ENCODE results near the gene CADM2.

- TF ChIP-seq EZH2phosphoT487 (IDR thresholded peaks at IDR 0.05; ENCODE audit: low read depth, severe bottlenecking, unreplicated experiment), result no peak
- TF ChIP-seq EZH2 (IDR thresholded peaks at IDR 0.05; ENCODE audit: borderline replicate concordance), result no peak
- TF ChIP-seq CTCF (IDR thresholded peaks at IDR 0.05; ENCODE audit: poor library complexity), result no peak
Measured at GRCh38 chr3:85370341-85370740, 411.6 kb downstream of the CADM2 start.

Data from hepatocyte (in vitro differentiated cells).